IPS-18c (cell line): ENCODE results near the gene RALGAPB.

Source experiments
- H3K4me3 ChIP-seq: 2 replicates; pipeline ENCODE4 v1.7.0; 2013; ENCODE audit warnings: low read depth, mild to moderate bottlenecking, low read length, moderate library complexity; ENCODE audit not compliant: insufficient read depth
- H3K9me3 ChIP-seq: one replicate; pipeline ENCODE4 v1.6.1; 2013; ENCODE audit warnings: mild to moderate bottlenecking, low read length, moderate library complexity; ENCODE audit not compliant: control insufficient read depth, insufficient read depth

Gene RALGAPB

DNA sequence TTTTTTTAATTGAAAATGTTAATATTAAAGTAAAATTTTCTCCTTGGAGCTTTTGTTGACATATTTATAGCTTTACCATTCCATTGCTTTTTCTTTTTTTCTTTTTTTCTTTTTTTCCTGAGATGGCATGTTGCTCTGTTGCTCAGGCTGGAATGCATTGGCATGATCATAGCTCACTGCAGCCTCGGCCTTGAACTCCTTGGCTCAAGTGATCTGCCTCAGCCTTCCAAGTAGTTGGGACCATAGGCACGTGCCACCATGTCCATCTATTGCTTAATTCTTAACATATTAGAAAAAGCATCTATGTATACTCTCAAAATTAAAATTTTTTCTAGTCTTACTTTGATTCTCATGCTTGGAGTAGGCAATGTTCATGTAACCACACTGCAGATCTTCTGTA, 43.0 kb downstream of the RALGAPB start:
- Histone ChIP-seq H3K9me3 (no peaks in the 10 kb centered on the region), H3K4me3 (no peak overlapping the region)

DNA sequence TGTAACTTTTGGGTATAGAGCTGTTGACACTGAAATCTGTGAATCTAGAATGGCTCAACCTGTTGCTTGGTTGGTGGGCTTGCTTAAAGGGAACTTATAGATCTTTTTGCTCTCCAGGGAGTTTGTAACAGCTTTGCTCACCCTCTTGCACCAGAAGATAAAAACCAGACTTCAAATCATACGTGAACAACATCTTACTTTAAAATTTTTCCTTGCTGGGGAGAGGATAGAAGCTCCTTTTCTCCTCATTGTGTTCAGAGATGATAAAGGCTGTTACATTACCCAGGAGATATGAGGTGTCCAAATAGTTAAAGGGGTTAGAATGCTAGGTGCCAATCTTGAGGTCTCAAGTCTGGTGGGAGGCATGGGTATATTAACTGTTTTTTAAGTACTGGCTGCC, 46.8 kb downstream of the RALGAPB start:
- Histone ChIP-seq H3K9me3 (no peaks in the 10 kb centered on the region), H3K4me3 (no peak overlapping the region)

DNA sequence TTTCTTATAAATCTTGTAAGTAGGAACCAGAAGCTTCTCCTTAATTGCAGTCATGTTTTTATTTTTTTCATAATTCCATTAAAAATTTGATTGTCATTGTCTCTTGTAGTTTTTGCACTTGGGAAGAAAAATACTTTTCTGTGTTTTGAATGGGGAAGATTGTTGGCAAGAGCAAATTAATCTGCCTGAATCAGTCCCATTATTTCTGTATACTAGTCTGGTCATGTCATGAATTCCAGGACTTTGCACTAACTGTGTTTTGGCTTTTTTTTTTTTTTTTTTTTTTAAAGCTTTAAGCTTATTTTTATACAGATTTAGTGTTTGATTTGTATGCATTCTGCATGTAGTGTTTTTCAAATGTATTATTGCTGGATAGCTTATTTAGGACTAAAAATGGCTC, 47.6 kb downstream of the RALGAPB start:
- Histone ChIP-seq H3K4me3 (no peak overlapping the region), H3K9me3 (no peaks in the 10 kb centered on the region)

DNA sequence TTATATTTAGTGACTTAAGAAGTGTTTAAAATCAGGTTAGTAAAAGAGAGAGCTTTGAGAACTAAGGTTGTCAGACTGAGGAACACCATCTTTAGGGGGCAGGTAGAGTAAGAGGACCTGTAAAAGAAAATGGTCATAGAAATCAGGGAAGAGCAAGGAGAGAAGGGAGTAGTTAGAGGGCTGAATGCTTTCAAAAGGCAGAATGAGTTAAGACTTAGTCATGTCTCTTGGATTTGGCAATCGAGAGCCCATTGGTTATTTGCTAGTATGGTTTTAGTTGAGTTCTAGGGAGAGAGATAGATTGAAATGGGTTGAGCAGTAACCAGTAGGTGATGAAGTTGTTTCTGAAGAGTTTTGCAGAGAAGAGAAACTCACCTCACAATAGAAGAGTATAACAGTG, 51.1 kb downstream of the RALGAPB start:
- no peaks in the 10 kb centered on the region for H3K9me3 ChIP-seq
- no peak overlapping the region for H3K4me3 ChIP-seq

DNA sequence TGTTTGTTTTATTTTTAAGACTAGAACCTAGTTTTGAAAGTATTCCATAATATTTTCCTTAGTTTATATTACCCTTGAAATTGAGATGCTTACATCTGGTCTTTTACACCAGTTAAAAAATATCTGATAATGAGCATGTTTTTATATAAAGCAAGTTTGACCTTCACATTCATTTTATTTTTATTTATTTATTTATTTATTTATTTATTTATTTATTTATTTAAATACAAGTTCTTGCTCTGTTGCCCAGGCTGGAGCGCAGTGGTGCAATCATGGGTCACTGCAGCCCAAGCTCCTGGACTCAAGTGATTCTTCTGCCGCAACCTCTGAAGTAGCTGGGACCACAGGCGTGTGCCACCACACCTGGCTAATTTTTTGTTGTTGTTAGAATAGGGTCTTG, 55.5 kb downstream of the RALGAPB start:
- H3K4me3 ChIP-seq, result no peak overlapping the region
- no peaks in the 10 kb centered on the region for H3K9me3 ChIP-seq

DNA sequence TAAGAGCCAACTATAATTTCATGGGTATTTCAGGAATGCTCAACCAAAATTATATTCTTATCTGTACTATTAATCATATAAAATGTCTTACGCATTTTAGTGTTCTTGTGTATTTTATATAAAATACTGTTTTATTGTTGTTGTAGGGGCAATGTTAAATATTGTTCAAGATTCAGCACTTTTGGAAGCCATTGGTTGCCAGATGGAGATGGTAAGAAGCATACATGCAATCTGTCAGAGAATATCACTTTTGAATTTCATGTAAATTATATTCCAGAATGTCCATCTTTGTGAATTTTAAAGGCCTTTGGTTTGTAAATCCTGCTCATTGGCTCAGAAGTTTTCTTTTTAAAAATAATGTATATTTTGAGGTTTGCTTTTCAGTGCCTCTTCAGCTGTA, 58.4 kb downstream of the RALGAPB start:
- H3K4me3 ChIP-seq, result no peak overlapping the region
- no peaks in the 10 kb centered on the region for H3K9me3 ChIP-seq

DNA sequence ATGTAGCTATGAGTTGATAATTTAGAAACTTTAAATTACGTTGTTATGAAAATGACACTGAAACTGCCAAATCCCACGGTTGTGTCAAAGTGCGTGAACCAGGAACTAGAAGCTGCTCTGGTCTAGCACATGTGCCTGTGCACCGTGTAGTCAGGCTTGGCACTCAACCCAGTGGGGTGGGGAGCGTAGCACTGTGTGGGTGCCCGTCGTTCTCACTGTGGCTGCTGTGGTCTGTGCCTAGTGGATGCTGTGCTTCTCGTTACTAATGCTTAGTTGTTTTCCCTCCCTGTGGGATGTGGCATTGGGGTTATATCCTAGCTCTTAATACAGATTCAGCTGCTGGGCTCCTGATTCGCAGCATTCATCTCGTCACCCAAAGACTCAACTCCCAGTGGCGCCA, 62.1 kb downstream of the RALGAPB start:
- no peak overlapping the region for H3K4me3 ChIP-seq
- no peaks in the 10 kb centered on the region for H3K9me3 ChIP-seq

DNA sequence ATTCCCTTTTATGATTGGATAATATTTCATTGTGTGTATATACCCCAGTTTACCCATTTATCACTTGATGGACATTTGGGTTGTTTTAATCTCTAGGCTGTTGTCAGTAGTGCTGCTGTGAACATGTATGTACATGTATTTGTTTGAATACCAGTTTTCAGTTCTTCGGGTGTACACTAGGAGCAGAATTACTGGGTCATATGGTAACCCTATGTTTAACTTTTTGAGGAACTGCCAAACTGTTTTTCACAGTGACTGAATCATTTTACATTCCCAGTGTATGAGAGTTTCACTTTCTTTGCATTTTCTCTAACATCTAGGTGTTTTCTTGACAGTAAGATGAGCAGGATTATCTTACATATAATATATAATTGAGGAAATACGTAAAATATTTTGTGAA, 63.7 kb downstream of the RALGAPB start:
- H3K9me3 ChIP-seq, result no peaks in the 10 kb centered on the region
- H3K4me3 ChIP-seq, result no peak overlapping the region

DNA sequence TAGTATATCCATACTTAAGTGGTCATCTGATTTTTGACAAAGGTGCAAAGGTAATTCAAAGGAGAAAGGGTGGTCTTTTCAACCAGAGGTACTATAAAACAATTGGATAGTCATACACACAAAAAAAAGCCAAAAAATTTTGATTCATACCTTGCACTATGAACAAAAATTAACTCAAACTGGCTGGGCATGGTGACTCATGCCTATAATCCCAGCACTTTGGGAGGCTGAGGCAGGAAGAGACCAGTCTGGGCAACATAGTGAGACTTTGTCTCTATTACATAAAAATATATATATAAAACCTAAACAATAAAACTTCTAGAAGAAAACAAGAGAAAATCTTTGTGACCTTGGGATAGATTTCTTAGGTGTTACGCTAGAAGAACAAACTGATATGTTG, 64.5 kb downstream of the RALGAPB start:
- Histone ChIP-seq H3K4me3 (no peak overlapping the region), H3K9me3 (no peaks in the 10 kb centered on the region)

DNA sequence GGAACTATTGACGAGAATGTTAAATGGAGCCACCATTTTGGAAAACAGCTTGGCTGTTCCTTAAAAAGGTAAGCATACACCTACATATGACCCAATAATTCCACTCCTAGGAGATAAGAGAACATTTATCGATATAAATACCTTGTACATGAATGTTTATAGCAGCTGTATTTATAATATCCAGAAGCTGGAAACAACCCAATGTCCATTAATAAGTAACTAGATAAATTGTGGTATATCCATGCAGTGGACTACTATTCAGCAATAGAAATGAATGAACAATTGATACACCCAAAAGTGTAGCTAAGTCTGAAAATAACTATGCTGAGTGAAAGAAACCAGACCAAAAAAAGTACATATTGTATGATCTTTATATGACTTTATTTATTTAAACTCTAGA, 66.1 kb downstream of the RALGAPB start:
- H3K9me3 ChIP-seq, result no peaks in the 10 kb centered on the region
- no peak overlapping the region for H3K4me3 ChIP-seq

DNA sequence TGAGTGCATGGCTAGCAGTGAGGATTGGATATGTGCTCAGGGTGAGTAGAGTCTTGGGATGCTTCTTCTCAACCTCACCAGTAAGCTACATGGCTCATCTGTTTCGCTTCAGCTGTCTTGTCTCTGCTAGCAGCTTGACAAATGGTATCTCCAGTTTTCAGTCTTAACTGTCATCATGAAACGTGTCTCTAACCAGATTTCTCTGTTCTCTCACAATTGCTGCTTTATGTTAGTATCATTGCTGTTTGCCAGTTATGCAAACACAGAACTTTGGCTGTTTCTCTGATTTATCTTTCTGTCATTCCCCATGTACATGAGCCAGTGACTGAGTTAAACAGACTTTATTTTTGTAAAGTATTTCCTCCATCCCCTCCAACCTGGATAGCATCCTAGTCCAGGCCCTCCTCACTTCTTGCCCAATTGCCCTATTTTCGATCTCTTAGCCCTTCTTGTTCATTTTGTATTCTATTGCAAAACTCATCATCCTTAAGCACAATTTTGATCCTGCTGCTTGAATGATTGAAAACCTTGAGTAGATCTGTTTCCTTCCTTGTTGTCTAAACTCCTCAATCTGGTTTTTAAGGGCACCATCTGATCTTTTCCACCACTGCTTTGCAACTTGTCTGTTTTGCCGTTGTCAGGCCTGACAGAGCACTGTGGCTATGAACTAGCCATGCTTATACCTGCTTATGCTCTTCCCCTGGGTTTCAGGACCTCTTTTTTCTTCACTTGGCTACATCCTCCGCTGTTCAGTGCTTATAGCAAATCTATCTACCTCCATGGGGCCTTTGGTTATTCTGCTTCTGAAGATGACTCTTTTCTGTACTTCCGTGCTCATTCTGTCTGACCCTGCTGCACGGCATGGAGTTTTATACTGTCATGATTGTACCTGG, 70.6 kb downstream of the RALGAPB start:
- Histone ChIP-seq H3K4me3 (no peak overlapping the region), H3K9me3 (no peaks in the 10 kb centered on the region)

DNA sequence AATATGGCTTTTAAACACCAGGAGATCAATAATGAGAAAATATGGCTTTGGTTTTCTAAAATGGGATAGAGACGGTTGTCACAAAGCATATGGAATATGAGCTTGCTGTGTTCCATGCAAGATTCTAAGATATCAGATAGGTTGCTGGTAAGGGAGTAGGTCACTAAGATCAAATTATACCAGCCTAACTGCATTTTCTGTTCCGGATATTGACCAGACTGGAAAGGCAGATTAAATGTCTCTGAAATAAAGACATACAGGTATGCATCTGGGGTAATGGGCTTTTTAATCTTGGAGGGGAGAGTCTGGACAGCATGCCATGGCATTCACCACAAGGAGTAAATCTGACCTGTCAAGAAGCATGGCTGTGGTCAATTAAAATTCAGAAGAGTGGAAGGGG, 73.1 kb downstream of the RALGAPB start:
- no peak overlapping the region for H3K4me3 ChIP-seq

DNA sequence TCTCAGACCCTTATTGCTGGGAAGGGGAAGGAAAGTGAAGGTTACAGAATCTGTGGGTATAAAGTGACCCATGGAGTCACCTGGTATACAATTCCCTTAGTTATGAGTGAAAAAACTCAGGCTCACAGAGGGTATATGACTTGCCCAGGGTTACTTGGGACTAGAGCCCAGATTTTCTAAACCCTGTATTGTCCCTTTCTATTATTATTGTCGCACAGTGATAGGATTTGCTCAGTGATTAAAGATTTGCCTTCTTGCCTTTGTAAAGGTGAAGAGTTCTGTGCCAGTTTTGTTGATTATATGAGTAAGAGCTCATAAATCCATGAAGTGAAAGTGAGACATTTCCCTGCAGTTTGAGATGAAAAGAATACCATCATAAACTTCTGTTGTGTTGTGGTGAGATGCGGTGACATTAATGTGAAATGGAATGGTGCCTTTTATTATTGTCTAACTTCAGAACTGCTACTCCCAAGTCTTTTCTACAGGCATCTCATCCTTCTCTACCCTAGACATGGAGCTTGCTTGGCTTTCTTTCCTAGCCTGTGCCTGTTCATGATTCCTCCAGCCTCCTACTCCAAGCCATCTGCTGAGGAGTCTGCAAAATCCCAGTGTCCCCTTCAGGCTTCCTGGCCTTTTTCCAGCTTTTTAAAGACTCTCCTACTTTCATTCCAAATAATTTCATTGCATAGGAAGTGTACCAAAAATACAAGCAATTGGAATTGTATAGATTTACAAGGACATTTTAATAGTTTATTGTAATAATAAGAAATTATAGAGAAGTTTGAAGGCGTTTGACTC, 74.8 kb downstream of the RALGAPB start:
- Histone ChIP-seq H3K9me3 (no peaks in the 10 kb centered on the region), H3K4me3 (no peak overlapping the region)

More for the DNA sequence above, 73.1 kb downstream of the RALGAPB start:
- no peaks in the 10 kb centered on the region for H3K9me3 ChIP-seq

DNA sequence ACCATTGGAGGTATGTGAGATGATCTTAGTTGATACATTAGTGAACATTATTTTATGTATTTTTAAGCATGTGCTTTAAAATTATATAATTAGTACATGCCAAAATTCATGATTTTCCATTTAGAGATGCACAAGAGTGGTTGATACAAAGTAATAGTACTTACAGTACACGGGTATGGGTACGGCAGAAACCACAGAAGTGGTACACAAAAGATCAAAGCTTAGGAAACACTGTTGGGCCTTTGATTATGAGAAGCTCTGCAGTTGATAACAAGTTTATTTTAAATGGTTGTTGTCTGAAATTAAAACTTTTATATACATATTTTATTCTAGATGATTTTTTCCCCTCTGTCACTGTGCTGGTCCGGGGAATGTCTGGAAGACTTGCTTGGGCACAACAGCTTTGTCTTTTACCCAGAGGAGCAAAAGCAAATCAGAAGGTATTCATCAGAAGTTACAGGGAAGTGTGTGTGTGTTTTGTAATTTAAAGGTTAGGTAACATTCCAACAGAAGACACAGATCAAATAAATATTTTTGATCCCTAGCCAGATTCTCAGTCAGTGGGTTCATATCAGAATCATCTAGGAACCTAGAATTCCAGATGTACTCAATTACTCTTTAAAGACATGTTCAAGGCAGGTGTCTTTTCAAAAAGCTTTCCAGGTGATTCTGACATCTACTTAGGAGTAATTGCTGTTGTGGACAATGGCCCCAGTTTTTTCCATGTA, 75.9 kb downstream of the RALGAPB start:
- Histone ChIP-seq H3K9me3 (no peaks in the 10 kb centered on the region), H3K4me3 (no peak overlapping the region)

DNA sequence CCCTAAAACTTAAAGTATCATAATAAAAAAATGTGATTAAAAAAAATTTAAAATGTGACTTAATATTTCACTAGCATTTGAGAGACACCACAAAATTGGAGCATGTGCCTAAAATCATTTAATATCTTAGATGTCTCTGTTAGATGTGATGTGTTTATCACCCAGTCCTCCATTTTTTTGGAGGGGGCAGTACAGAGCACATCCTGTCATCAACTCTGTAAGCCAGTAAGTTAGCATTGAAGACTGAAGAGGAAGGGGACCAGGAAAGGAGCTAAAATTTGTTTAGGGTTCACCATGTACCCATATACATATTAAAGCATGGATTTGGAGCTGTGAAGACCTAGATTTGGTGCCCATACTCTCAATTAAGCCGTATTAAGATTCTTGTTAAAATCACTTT, 77.6 kb downstream of the RALGAPB start:
- no peaks in the 10 kb centered on the region for H3K9me3 ChIP-seq
- no peak overlapping the region for H3K4me3 ChIP-seq

DNA sequence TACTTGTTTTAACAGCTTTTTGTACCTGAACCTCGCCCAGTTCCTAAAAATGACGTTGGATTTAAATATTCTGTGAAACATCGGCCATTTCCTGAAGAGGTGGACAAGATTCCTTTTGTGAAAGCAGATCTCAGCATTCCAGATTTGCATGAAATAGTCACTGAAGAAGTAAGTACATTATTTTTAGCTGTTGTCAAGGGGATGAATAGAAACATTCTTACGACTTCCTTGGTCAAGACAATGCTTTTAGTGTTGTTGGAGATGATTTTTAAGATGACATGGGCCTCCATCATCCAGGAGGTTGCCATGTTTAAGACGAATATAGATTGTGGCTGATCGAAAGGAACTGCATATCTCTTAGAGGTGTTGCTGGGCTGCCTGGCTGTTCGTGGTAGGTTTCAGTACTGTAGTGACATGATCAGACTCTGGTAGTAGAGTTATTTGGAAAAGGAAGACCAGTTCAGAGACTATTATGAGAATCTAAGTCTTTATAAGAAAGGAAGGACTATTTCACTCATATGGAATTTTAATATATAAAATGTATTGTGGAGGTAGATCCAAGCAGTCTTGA, 78.5 kb downstream of the RALGAPB start:
- no peaks in the 10 kb centered on the region for H3K9me3 ChIP-seq
- H3K4me3 ChIP-seq, result no peak overlapping the region

DNA sequence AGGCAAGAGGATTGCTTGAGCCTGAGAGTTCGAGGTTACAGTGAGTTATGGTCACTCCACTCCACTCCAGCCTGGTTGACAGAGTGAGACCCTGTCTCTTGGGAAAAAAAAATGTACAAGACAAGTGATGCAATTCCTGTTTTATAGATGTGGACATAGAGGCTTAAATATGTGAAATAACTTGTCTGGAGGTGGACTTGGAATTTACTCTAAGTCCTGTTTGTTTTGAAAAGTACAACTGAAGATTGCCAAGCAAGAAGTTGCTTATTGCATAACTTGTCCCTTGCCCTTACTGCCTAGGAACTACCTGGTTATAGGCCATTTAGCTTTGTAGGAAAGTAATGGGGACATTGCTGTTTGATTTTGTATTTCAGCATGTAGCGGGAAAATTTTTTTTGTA, 82.3 kb downstream of the RALGAPB start:
- Histone ChIP-seq H3K9me3 (no peaks in the 10 kb centered on the region), H3K4me3 (no peak overlapping the region)
